Endothelial cell of umbilical vein (primary cell): ENCODE results near the gene RPL31. TPM values are rescaled to one million over a fixed set of nuclear protein-coding genes. Genes with fewer than 3 reads are reported as not detected.
A peak's percentile ranks its signal among the peaks of the same experiment; 100 is the strongest.

Experiments used
- BruUV-seq: library from RNA; stranded (reverse); fragments of 400-500 nt; replicated peaks from 2 replicates; lab custom pipeline; 2021; lab: Mats Ljungman, UMichigan
- CTCF ChIA-PET: fragments of 300-600, 350-600 bp; sonication (Branson Sonifier 250); formaldehyde crosslinking; loops from one replicate; lab custom pipeline; 2021; ENCODE audit warnings: antibody characterized with exemption, inconsistent platforms; lab: Charles Lee
- POLR2A ChIA-PET: fragments of 300-600, 350-600 bp; sonication (Branson Sonifier 250); formaldehyde crosslinking; loops from one replicate; lab custom pipeline; 2021; ENCODE audit warnings: antibody characterized with exemption, inconsistent platforms; lab: Charles Lee
- DNase-seq: peaks from one replicate; pipeline ENCODE4 v3.0.0-alpha.2; 2011; ENCODE audit warnings: low read depth, low spot score
- FAIRE-seq: peaks from 2 replicates; lab custom pipeline; 2011; peaks lifted over from hg19 to GRCh38; lab: Jason Lieb, UNC
- H2AFZ ChIP-seq: 2 replicates; pipeline ENCODE4 v1.6.0; 2012; ENCODE audit warnings: low read depth, low read length, control low read depth, inconsistent platforms
- H3K27ac ChIP-seq: 2 replicates; pipeline ENCODE4 v1.5.1; 2011; ENCODE audit warnings: low read depth, mild to moderate bottlenecking, control low read depth, low read length, moderate library complexity; ENCODE audit not compliant: insufficient read depth
- H3K27me3 ChIP-seq, 2 experiments: 2 replicates each; pipeline versions ENCODE4 v1.6.0 to v1.6.1; 2011; ENCODE audit warnings: low read length in 2 of 2, mixed read lengths in 1 of 2; ENCODE audit not compliant: control insufficient read depth in 2 of 2, insufficient read depth in 2 of 2
- H3K36me3 ChIP-seq, 2 experiments: 2 replicates in 1 of 2; 3 replicates in 1 of 2; pipeline ENCODE4 v1.5.1; 2011; ENCODE audit warnings: low read length in 2 of 2, mild to moderate bottlenecking in 1 of 2, moderate library complexity in 1 of 2; ENCODE audit not compliant: control insufficient read depth in 2 of 2, insufficient read depth in 2 of 2; ENCODE audit errors: extremely low read depth in 1 of 2
- H3K4me1 ChIP-seq: 3 replicates; pipeline ENCODE4 v1.5.1; 2011; ENCODE audit warnings: mild to moderate bottlenecking, low read length; ENCODE audit not compliant: control insufficient read depth, insufficient read depth; ENCODE audit errors: extremely low read depth
- H3K4me2 ChIP-seq: 2 replicates; pipeline ENCODE4 v1.6.1; 2011; ENCODE audit warnings: low read length, control low read depth, mixed read lengths; ENCODE audit not compliant: insufficient read depth
- H3K4me3 ChIP-seq, 3 experiments: fragments of 200-600 bp in 1 of 3; sonication (generic), shearing (Covaris generic) in 1 of 3; replicated peaks in 1 of 3; 2 replicates each; pipeline ENCODE4 v1.5.1; 2011 to 2016; ENCODE audit warnings: control low read depth in 3 of 3, low read length in 3 of 3, mild to moderate bottlenecking in 2 of 3, inconsistent platforms in 1 of 3, low read depth in 1 of 3, moderate library complexity in 1 of 3; ENCODE audit not compliant: insufficient read depth in 1 of 3
- H3K79me2 ChIP-seq: 2 replicates; pipeline ENCODE4 v1.6.0; 2012; ENCODE audit warnings: low read length, inconsistent platforms; ENCODE audit not compliant: control insufficient read depth, insufficient read depth
- H3K9ac ChIP-seq: replicated peaks from 2 replicates; pipeline ENCODE3; 2011; ENCODE audit warnings: low read length, control low read depth; ENCODE audit not compliant: insufficient read depth; ENCODE audit errors: extremely low read depth
- H3K9me1 ChIP-seq: replicated peaks from 3 replicates; pipeline ENCODE4 v1.6.0; 2011; ENCODE audit warnings: mild to moderate bottlenecking, low read length; ENCODE audit not compliant: control insufficient read depth, insufficient read depth; ENCODE audit errors: extremely low read depth
- H3K9me3 ChIP-seq: replicated peaks from 2 replicates; pipeline ENCODE4 v1.5.1; 2012; ENCODE audit warnings: low read length, inconsistent platforms; ENCODE audit not compliant: control insufficient read depth, insufficient read depth
- H4K20me1 ChIP-seq: replicated peaks from 2 replicates; pipeline ENCODE3; 2011; ENCODE audit warnings: mild to moderate bottlenecking, low read length; ENCODE audit not compliant: control insufficient read depth, insufficient read depth; ENCODE audit errors: extremely low read depth
- EZH2 ChIP-seq: IDR thresholded peaks from 2 replicates; pipeline ENCODE4 v1.6.1; 2012; ENCODE audit warnings: borderline replicate concordance, low read depth, mild to moderate bottlenecking, moderate library complexity, low read length, inconsistent platforms; ENCODE audit not compliant: severe bottlenecking
- FOS ChIP-seq: IDR thresholded peaks from 2 replicates; pipeline ENCODE4 v1.6.1; 2011; ENCODE audit warnings: mild to moderate bottlenecking, low read length, moderate library complexity, borderline replicate concordance; ENCODE audit not compliant: insufficient read depth
- GATA2 ChIP-seq: IDR thresholded peaks from 2 replicates; pipeline ENCODE4 v1.7.0; 2011; ENCODE audit warnings: low read depth, mild to moderate bottlenecking, moderate library complexity, mixed read lengths, low read length; ENCODE audit not compliant: insufficient read length, insufficient read depth
- JUN ChIP-seq: IDR thresholded peaks from 2 replicates; pipeline ENCODE4 v1.6.1; 2011; ENCODE audit warnings: borderline replicate concordance, low read depth; ENCODE audit not compliant: insufficient read length, insufficient read depth
- MYC ChIP-seq: IDR thresholded peaks from one replicate; pipeline ENCODE4 v1.6.1; 2011; ENCODE audit warnings: mild to moderate bottlenecking, low read depth, low read length
- POLR2A ChIP-seq: IDR thresholded peaks from 2 replicates; pipeline ENCODE4 v1.6.1; 2012; ENCODE audit warnings: low read depth, mild to moderate bottlenecking, control low read depth, low read length
- POLR2AphosphoS5 ChIP-seq: IDR thresholded peaks from 2 replicates; pipeline ENCODE4 v1.6.1; 2012; ENCODE audit warnings: low read depth, mild to moderate bottlenecking, control low read depth, low read length, moderate library complexity; ENCODE audit not compliant: insufficient read depth
- dilution Hi-C: fragments of 300-500 bp; cut with MboI; formaldehyde crosslinking; loops from one replicate; pipeline ENCODE4 v1.15.0; 2019; ENCODE audit warnings: low sequenced_read_pairs; ENCODE audit not compliant: extremely low pct_ligation_motif_present
- intact Hi-C: fragments of 100-400 bp; cut with micrococcal nuclease; formaldehyde crosslinking; loops from one replicate; pipeline ENCODE4 v1.10.0; 2022
- polyA plus RNA-seq, 4 experiments: library from polyadenylated mRNA; depleted of rRNA in 3 of 4; stranded (reverse) in 3 of 4; unstranded in 1 of 4; fragments of >200 nt; gene quantifications; 2 replicates each; pipeline versions ENCODE4 v1.2.1 to v1.2.3, GENCODE V29; 2011 to 2012; ENCODE audit warnings: missing spikeins in 1 of 4
- total RNA-seq: library from RNA; stranded (reverse); gene quantifications from 2 replicates; pipeline ENCODE4 v1.2.3, GENCODE V29; 2021
- TF ChIP-seq, protein P1 (sequence below): IDR thresholded peaks from 2 replicates; pipeline ENCODE4 v1.6.1; 2011; ENCODE audit not compliant: insufficient read depth, insufficient read length
- TF ChIP-seq, protein P2 (sequence below), 2 donors: IDR thresholded peaks; 1 replicate in 1 of 2; 2 replicates in 1 of 2; pipeline ENCODE4 v1.5.1; 2011; ENCODE audit warnings: low read length in 2 of 2, mild to moderate bottlenecking in 2 of 2, moderate library complexity in 2 of 2, control low read depth in 1 of 2, inconsistent platforms in 1 of 2, low read depth in 1 of 2; ENCODE audit not compliant: insufficient read depth in 1 of 2; ENCODE audit errors: extremely low read depth in 1 of 2

The RPL31 gene
- total and polyA plus RNA-seq, 2 donors (not counting 3 experiments of a cell fraction or from before 2014, with no cell fraction given), result 1,137 to 1,355 TPM

DNA sequence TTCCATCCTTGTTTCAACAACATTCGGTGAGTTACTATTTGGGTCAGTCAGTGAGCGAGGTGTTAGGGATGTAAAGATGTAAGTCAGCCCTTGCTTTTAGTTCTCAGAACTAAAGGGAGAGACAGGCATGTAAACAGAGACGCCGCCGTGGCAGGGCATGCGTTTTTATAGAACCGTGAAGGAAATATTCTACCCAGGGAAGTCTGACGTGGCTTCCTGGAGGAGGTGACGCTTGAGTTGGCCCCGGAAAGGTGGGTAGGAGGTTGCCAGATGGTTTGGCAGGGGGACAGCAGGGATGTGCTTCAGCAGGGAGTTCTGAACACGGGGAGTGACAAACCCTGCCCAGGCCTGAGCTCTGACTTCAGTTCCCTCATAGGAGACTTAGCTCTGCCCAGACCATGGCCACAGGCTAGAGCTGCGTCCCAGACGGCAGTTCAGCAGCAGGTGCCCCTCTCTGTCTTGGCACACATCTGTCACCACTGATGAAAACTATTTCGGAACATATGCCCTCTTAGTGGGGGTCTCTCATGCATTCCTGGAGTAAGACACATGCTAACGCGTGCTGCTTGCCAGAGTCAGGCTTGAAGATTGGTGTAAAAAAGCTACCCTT, 23.4 kb upstream of the RPL31 start:
- dilution Hi-C loops (no loop called here), intact Hi-C loops (loop anchor here (1.0 kb wide), 1 partner anchor 99 kb away; no protein-coding TSS in a partner anchor)
- peak overlapping the region; percentile 69 for H3K4me2 ChIP-seq
- BruUV-seq, result TSS peak; percentile 70
- ChIA-PET CTCF (interaction anchor here (0.9 to 3.9 kb wide), 4 partner anchors 9 to 248 kb away, joined by 3 to 22 read pairs (median 4); no protein-coding TSS in a partner anchor), POLR2A (no interaction called here)
- TF ChIP-seq, protein P1, sequence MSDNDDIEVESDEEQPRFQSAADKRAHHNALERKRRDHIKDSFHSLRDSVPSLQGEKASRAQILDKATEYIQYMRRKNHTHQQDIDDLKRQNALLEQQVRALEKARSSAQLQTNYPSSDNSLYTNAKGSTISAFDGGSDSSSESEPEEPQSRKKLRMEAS, result no peak
- no peak for TF ChIP-seq JUN
- peak; percentile 38 for TF ChIP-seq POLR2AphosphoS5
- no peak for TF ChIP-seq EZH2
- peak; percentile 38 for TF ChIP-seq FOS
- peak; percentile 48 for TF ChIP-seq POLR2A
- H3K36me3 ChIP-seq, result peaks cover 7 to 25% of the 10 kb centered on the region in 2 experiments
- no peaks in the 10 kb centered on the region for H3K27me3 ChIP-seq
- peak overlapping the region; percentile 67 for H3K9ac ChIP-seq
- no peaks in the 10 kb centered on the region for H3K9me3 ChIP-seq
- no peaks in the 10 kb centered on the region for H3K9me1 ChIP-seq
- peak overlapping the region; percentile 83 for H3K27ac ChIP-seq
- no peaks in the 10 kb centered on the region for H4K20me1 ChIP-seq
- no peaks in the 10 kb centered on the region for H3K79me2 ChIP-seq
- FAIRE-seq (peak; percentile 42), DNase-seq (peak; percentile 84)
- no peak overlapping the region for H2AFZ ChIP-seq
- H3K4me1 ChIP-seq, result peaks cover 12% of the 10 kb centered on the region
- no peak overlapping the region for H3K4me3 ChIP-seq

DNA sequence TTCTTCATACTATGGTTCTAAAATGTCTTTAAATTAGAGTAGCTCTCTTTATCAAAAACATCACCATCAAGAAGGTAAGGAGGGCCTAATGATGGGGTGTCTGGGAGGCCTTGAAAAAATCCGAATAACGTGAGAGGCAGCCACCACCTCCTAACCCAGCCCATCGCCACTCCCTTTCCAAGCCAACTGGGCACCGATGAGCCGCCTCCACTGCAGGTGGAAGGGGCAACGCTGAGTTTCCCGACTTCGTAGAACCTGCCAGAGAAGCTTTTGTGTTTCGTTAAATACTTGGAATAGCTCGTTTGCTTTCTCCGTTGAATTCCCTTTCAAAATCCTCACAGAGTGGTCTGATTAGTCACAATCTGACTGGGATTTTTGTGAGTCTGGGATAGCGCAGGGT, 22.0 kb upstream of the RPL31 start:
- no peak for FAIRE-seq
- intact Hi-C loops, result loop anchor here (10.0 kb wide), 1 partner anchor 555 kb away; no protein-coding TSS in a partner anchor

More for the DNA sequence above, 22.0 kb upstream of the RPL31 start:
- Histone ChIP-seq H4K20me1 (no peaks in the 10 kb centered on the region), H3K36me3 (peaks cover 7 to 24% of the 10 kb centered on the region in 2 experiments), H3K79me2 (no peaks in the 10 kb centered on the region), H3K4me1 (peaks cover 18% of the 10 kb centered on the region), H2AFZ (no peak overlapping the region), H3K27ac (no peak overlapping the region), H3K9me3 (no peaks in the 10 kb centered on the region), H3K27me3 (no peaks in the 10 kb centered on the region), H3K9ac (no peak overlapping the region), H3K4me3 (no peak overlapping the region), H3K4me2 (no peak overlapping the region), H3K9me1 (no peaks in the 10 kb centered on the region)
- no peak for DNase-seq
- POLR2A ChIA-PET, result no interaction called here
- BruUV-seq, result no TSS peak
- dilution Hi-C loops, result no loop called here
- CTCF ChIA-PET, result interaction anchor here (1.0 to 3.9 kb wide), 2 partner anchors 250 kb away, joined by 6 to 22 read pairs; no protein-coding TSS in a partner anchor
- TF ChIP-seq POLR2A (no peak), JUN (no peak), FOS (no peak), MYC (no peak), EZH2 (no peak), GATA2 (no peak), POLR2AphosphoS5 (no peak)
- TF ChIP-seq, protein P1, result no peak
- TF ChIP-seq, protein P2, sequence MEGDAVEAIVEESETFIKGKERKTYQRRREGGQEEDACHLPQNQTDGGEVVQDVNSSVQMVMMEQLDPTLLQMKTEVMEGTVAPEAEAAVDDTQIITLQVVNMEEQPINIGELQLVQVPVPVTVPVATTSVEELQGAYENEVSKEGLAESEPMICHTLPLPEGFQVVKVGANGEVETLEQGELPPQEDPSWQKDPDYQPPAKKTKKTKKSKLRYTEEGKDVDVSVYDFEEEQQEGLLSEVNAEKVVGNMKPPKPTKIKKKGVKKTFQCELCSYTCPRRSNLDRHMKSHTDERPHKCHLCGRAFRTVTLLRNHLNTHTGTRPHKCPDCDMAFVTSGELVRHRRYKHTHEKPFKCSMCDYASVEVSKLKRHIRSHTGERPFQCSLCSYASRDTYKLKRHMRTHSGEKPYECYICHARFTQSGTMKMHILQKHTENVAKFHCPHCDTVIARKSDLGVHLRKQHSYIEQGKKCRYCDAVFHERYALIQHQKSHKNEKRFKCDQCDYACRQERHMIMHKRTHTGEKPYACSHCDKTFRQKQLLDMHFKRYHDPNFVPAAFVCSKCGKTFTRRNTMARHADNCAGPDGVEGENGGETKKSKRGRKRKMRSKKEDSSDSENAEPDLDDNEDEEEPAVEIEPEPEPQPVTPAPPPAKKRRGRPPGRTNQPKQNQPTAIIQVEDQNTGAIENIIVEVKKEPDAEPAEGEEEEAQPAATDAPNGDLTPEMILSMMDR (IDR thresholded peaks at IDR 0.05; ENCODE audit: extremely low read depth in 1 of 2, insufficient read depth in 1 of 2, low read depth in 1 of 2, low read length in 2 of 2), result no peak
